Subcutaneous adipose tissue (tissue), 4 donors: ENCODE measurements around the gene PSAP. TPM values are rescaled to one million over a fixed set of nuclear protein-coding genes. Genes with fewer than 3 reads are reported as not detected.

Source experiments
- total RNA-seq, 4 donors: library from RNA; depleted of rRNA; stranded (reverse); fragments of >200 nt; gene quantifications; one replicate each; pipeline ENCODE4 v1.1.0, GENCODE V29; 2016
- TF ChIP-seq, protein P1 (sequence below): fragments of 450-650 bp; IDR thresholded peaks from one replicate; pipeline ENCODE4 v1.5.1; 2016; ENCODE audit warnings: low read depth, mild to moderate bottlenecking, control low read depth, antibody characterized with exemption, moderate library complexity

PSAP gene
- total RNA-seq, 4 donors from 2014 or later: 851 to 2,903 (median 1,278) TPM

DNA sequence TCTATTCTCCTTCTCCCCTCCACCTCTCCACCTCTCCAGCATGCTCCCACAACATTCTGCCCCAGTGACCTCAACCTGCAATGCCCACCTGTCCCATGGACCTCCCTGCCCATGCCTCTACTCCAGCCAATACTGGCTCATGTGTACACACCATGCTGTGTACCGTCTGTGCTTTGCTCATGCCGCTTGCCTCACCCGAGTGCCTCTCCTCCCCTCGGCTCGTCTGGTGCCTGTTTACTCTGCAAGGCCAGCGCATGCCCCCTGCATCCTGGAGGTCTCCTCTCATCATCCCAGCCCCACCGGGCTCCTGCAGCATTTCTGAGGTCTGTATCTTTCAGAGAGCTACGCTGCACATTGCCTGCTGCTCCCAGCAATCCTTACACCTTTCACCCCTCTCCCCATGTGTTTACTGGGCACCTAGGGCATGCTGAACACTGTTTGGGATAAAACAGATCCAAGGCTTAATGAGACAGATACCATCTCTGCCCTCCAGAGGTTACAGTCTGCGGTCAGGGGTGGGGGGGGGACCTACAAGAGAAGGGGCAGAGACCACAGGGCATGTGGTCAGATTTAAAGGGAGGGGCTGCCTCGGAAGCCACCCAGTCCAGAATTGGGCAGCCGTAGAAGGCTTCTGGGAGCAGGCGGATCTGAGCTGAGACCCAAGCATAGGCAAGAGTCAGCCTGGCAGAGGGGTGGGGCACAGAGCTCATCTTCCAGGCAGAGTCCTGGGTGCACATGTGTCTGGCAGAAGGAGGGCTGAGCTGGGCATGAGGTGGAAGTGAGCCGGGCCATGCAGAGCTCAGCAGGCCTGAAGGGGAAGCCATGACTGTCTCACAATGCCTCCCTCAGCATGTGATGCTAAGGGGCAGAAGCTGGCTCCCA is 29.6 kb upstream of the PSAP start:
- TF ChIP-seq, protein P1, sequence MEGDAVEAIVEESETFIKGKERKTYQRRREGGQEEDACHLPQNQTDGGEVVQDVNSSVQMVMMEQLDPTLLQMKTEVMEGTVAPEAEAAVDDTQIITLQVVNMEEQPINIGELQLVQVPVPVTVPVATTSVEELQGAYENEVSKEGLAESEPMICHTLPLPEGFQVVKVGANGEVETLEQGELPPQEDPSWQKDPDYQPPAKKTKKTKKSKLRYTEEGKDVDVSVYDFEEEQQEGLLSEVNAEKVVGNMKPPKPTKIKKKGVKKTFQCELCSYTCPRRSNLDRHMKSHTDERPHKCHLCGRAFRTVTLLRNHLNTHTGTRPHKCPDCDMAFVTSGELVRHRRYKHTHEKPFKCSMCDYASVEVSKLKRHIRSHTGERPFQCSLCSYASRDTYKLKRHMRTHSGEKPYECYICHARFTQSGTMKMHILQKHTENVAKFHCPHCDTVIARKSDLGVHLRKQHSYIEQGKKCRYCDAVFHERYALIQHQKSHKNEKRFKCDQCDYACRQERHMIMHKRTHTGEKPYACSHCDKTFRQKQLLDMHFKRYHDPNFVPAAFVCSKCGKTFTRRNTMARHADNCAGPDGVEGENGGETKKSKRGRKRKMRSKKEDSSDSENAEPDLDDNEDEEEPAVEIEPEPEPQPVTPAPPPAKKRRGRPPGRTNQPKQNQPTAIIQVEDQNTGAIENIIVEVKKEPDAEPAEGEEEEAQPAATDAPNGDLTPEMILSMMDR: no peak

DNA sequence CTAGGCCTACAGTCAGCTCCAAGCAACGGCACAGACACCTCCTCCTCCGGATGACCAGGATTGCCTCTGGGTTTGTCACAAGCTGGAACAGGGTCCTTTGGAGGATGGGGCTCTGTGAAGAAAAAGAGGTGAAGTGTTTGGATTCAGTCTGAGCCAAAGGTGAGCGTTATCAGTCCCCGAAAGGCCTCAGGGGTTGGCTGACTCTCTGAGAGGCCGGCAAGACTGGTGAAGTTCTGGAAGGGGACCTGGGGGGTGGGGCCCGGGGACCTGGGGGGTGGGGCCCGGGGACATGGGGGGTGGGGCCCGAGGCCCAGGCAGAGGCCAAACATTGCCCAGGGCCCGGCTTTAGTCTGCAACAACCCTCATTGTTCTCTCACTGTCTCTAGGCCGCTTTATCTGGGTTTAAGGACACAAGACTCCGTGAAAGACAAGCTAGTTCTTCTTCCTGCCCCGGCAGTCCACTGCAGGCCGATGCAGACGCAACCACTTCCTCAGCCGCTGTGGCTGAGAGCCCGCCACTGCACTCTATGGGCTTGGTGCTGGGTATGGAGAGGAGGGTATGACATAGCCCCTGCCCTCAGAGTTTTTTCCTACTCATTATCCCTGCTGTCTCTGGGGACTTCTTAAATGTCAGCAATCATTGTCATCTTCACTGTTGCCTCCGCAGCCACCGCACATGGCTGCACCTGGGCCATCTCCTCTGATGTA is 27.4 kb upstream of the PSAP start:
- TF ChIP-seq, protein P1: no peak

- TF ChIP-seq, protein P1: no peak
These were observed 26.8 kb upstream of the PSAP start for GRCh38 chr10:71877821-71878220.

- TF ChIP-seq, protein P1: no peak
These were observed 22.6 kb upstream of the PSAP start for GRCh38 chr10:71873582-71874211.

- TF ChIP-seq, protein P1: no peak
These were observed 17.2 kb upstream of the PSAP start for GRCh38 chr10:71868192-71868697.

DNA sequence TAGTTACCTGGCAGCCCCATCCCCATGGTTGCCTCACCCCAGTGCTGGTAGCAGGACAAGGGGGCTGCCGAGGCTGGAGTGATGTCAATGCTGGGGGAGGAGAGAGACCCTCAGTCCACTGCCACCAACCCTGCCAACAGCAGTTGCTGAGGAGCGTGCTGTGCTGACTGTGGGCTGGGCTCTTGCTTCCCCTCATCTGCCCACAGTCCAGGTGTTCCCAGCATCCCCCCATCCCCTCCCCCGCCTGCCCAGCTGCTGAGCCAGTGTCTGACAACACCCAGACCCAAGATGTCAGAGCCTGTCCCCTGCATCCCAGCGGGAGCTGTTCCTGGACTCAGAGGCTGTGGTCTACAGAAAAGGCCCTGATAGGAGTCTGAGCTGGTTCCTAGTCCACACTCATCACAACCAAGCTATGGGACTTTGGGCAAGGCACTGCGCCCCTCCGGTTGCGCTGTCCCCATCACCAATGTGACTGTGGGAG is 14.6 kb upstream of the PSAP start:
- TF ChIP-seq, protein P1: no peak
